GM19372 (cell line): ENCODE measurements around the gene NDE1.

ENCODE experiments used
- ATAC-seq: cut with Tn5 transposase; IDR thresholded peaks from one replicate; pipeline ENCODE4 v1.9.1; 2021; ENCODE audit warnings: mild to moderate bottlenecking, low read depth, moderate library complexity; ENCODE audit not compliant: unreplicated experiment

Gene NDE1

DNA sequence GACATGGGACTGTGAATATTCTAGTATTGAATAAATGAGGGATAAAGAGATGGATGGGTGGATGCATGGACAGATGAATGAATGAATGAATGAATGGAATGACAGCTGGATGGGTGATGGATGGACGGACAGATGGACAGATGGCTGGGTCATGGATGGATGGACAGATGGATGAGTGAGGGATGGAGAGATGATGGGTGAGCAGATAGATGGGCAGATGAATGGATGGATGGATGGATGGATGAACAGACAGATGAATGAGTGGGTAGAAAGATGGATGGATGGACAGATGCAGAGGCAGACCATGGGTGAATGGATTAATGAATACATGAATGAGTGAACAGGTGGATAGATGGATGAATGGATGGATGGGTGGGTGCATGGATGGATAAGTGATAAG lies 110.1 kb downstream of the NDE1 start:
- no peak for ATAC-seq

DNA sequence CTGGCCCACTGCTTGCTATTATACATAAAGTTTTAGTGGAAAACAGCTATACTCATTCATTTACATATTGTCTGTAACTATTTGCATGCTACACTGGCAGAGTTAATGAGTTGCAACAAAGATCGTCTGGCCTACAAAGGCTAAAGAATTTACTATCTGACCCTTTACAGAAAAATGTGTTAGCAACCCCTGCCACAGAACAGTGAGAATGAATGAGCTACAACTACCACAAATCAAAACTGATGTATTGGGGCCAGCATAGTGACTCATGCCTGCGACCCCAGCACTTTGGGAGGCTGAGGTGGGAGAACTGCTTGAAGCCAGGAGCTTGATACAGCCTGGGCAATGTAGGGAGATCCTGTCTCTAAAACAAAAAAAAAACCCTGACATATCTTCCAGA lies 114.1 kb downstream of the NDE1 start:
- no peak for ATAC-seq

DNA sequence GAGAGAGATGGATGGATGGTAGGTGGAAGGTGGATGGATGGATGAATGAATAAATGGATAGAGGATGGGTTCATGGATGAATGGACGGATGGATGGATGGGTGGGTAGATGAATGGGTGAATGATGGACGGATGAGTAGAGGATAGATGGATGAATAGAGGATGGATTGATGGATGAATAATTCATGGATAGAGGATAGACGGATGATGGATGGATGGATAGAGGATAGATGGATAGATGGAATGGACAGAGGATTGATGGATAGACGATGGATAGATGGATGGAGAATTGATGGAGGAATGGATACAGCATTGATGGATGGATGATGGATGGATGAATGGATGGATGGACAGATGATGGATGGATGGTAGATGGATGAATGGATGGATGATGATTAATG lies 115.1 kb downstream of the NDE1 start:
- no peak for ATAC-seq

DNA sequence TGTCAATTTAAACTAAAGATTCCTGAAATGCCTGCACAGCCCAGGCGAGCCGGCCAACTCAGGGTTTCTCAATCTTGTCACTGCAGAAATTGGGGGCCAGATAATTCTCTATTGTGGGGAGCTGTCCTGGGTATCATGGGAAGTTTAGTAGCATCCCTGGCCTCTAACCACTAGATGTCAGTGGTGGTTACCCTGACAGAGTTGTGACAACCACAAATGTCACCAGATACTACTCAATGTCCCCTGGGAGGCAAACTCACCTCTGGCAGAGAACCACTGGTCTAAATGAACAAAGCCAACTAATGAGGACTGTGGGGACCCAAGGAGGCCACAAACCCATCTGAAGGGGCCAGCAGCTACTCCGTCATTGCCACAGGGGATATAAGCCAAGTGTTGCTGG lies 115.8 kb downstream of the NDE1 start:
- ATAC-seq, result no peak

DNA sequence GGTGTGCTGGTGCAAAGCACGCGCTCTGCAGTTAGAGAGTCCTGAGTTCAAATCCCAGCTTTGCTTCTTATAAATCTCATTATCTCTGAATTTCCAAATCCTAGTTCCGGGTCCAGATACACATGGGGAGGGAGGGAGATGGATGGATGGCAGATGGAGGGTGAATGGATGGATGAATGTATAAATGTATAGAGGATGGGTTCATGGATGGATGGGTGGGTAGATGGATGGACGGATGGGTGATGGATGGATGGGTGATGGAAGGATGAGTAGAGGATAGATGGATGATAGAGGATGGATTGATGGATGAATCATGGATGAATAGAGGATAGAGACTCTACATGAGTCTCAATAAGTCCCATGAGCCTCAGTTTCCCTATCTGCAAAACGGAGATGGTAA lies 116.9 kb downstream of the NDE1 start:
- ATAC-seq, result no peak

DNA sequence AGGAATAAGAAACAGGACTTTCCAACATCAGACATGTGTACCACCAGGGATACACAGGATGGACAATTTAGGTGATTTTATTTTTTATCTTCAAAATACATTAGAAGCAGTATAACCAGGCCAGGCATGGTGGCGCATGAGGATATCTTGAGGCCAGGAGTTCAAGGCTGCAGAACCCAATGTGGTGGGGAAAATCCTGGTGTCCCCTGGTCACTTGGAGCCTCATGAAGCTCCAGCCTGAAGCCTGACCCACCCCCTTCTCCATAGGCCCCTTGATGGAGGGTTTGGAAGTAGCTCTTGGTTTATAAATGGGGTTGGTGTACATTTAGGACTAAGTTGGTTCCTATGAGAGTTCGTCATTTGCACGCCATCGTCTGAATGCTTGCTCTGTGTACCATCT lies 118.2 kb downstream of the NDE1 start:
- no peak for ATAC-seq

DNA sequence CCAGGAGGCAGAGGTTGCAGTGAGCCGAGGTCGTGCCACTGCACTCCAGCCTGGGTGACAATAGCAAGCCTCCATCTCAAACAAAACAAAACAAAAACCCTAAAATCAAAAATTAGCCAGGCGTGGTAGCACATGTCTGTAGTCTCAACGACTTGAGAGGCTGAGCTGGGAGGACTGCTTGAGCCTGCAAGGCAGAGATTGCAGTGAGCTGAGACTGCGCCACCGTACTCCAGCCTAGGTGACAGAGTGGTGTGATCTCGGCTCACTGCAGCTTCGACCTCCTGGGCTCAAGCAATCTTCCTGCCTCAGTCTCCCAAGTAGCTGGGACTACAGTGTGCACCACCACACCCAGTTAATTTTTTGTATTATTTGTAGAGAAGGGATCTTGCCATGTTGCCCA lies 119.2 kb downstream of the NDE1 start:
- no peak for ATAC-seq

DNA sequence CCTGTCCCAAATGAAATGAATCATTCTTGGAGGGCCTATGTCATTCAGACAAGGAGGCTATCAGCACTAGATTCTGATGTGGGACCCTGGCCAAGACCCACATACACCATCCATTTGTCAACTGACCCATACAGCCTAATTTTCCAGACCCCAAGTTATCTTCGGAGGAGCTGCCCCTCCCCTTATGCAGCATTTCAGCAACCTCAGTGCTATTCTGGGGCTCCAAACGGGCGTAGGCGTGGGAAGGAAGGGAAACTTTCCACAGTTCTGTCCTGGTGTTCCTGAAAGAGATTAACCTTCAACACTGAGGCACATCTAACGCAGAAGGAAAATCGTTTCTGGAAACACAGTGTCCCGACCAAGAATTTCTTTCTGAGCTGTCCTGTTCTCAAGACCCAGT lies 120.1 kb downstream of the NDE1 start:
- ATAC-seq, result no peak

DNA sequence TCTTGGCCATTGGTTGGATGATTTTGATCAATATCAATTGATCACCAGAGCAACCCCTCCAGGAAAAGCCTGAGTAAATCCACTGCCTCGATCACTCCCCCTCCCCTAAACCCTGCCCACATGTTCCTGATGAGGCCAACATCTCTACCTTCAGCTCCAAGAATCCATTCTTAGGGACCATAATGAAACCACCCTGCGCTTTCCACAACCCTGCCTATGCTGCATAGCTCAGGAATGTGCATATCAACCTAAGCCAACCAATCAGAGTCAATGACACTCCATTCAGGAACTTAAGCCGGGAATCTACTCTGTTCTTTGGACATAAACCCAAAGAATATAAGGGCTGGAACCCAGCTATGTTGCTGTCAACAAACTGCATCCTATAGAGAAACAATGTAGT lies 120.5 kb downstream of the NDE1 start:
- ATAC-seq, result no peak

DNA sequence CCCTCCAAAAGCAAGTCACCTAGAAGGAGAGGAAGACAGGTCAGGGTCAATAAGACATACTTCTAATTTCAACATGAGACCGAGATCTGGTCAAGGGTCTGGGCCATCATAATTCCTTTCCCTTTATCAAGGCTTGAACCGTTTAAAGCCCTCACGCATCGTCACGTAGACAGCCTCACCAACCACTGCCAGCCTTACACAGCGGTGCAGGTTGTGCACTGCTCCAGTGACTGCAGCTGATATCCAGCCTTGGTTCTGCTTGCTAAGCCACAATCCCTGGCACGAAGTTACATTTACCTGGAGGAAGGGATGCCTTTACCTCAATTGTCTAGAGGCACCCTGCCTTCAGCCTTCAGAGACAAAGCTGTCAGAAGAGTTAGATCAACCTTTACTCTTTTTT lies 121.6 kb downstream of the NDE1 start:
- no peak for ATAC-seq

DNA sequence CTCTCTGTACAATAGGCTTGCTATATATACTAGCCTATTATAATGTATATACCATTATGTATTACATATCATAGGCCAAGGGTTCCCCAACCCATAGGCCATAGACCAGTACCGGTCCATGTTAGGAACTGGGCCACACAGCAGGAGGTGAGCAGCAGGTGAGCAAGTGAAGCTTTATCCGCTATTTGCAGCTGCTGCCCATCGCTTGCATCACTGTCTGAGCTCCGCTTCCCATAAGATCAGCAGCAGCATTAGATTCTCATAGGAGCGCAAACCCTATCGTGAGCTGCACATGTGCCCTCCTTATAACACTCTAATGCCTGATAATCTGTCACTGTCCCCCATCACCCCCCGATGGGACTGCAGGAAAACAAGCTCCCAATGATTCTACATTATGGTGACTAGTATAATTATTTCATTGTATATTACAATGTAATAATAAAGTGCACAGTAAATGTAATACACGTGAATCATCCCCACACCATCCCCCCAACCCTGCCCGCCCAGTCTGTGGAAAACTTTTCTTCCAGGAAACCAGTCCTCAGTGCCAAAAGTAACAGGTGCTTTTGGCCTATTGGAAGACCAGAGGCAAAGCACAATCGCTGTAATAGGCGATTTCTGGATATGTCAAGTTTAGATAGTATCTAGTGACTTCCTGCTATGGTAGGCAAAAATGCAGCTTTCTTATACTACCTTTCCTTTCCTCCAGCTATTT lies 122.7 kb downstream of the NDE1 start:
- no peak for ATAC-seq

DNA sequence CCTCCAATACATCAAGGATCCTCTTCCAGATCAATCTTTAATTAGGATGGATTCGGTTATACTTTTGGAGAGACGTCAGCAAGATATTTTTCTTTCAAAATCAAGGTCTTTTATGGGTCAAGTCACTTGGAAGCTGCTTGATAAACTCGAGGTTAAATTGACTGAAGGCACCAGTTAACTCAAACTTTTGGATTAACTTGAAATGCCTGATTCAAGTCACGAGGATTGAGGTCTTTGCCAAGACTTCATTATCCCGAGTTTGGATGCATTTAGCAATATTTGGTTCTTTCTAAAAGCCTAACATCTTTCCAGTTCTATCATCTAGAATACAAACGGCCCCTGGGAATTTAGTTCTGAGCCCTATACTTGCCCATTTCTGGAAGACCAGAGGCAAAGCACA lies 123.9 kb downstream of the NDE1 start:
- ATAC-seq, result no peak

DNA sequence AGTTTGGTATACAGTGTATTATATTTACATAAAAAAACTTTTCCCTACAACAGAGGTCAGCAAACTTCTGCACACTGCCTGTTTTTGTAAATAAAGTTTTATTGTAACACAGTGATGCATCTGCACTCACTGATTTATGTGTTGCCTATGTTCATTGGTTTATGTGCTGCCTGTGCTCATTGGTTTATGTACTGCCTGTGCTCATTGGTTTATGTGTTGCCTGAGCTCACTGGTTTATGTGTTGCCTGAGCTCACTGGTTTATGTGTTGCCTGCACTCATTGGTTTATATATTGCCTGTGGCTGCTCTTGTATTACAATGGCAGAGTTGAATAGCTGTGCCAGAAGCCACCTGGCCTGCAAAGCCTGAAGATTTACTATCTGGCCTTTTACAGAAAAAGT lies 125.2 kb downstream of the NDE1 start:
- no peak for ATAC-seq

DNA sequence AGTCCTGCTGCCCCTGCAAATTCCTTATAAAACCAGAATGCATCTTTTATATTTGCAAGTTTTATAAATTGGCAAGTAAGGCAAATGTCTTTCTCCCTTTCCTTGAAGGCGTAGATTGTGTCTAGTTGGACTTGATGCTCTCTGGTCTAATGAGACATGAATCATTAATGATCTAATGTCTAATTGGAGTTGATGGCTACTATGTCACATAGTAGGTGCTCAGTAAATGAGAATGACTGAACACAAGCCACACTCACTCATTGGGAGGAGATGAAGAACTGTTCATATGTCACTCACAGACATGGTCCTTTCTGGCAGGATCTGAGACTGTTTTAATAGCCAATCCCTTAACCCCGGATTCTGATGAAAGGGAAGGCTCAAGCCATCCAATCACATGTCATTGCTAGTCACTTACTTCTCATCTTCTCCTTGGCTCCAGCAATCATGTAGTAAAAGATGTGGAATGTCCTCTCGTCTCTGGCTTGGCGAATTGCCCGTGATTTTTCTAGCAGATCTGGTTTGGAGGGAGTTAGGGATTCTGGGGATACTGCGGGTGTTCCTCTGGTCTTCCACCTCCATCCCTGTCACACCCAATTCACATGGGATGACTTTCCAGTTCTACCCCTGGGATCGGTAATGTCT lies 125.7 kb downstream of the NDE1 start:
- ATAC-seq, result no peak
